GM21619 (cell line): ENCODE measurements around the gene XYLT1.
"Not testable (repeated sequence)": the region's sequence is repeated elsewhere in the genome, so short reads cannot be mapped to it uniquely, and the experiment has no call there.

ENCODE experiments used
- ATAC-seq: cut with Tn5 transposase; IDR thresholded peaks from one replicate; pipeline ENCODE4 v1.9.1; 2021; ENCODE audit not compliant: unreplicated experiment

XYLT1 gene

DNA sequence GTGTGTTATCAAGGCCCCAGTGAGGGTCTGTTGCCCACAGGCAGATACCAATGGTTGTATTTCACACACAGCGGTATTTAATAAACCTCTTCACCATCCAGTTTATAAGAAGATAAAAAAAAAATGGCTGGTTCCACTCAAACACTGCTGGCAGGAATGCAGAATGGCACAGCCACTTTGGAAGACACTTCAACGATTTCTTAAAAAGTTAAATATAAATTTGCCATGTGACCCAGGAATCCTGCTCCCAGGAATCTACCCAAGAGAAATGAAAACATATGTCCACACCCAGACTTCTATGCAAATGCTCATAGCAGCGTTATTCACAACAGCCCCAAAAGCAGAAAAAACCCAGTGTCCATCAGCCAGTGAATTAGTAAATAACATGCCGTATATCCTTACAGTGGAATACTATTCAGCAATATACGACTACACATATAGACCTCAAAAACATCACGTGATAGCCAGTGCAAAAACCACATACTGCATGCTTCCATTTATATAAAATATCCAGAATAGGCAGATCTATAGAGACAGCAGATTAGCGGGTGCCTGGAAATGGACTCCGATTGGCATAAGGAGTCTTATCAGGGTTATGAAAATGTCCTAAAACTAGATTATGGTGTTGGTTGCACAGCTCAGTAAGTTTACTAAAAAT is 38.7 kb downstream of the XYLT1 start:
- ATAC-seq: no peak

GRCh38 chr16:17431012-17431411 is 39.7 kb downstream of the XYLT1 start:
- no peak for ATAC-seq

GRCh38 chr16:17426451-17426850 is 44.3 kb downstream of the XYLT1 start:
- no peak for ATAC-seq

DNA sequence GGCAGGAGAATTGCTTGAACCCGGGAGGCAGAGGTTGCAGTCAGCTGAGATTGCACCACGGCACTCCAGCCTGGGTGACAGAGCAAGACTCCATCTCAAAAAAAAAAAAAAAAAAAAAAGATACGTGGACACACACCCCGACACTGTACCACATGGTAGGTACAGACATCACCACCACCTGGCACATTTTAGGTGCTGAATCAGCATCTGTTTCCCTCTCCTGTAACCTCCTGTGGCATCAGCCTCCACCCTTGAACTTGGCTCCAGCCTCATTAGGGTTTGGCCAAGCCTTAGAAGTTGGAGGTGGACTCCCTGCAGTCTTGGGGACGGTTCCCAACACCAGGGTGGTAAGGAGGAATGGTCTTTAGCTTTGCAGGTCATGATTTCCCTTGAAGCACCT is 46.0 kb downstream of the XYLT1 start:
- no peak for ATAC-seq

GRCh38 chr16:17423221-17423620 is 47.5 kb downstream of the XYLT1 start:
- ATAC-seq: no peak

DNA sequence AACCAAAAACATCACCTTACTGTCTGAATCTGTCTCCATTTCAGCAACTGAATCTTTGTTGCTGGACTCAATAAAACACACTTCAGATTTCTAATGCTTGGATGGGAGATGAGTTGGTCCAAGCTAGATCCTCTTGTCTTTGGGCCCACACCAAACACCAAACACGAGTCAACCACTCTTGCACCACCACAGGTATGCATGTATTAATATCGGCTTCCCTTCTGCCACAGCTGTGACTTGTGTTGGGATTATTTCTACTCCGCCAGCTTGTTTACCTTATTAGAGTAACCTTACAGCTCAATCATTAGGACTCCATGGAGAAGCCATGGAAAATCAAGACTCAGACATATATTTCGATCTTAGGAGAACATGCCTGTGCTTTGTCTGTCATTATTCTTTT is 49.9 kb downstream of the XYLT1 start:
- ATAC-seq: no peak

- ATAC-seq: no peak
Measured at GRCh38 chr16:17419266-17419665, 51.5 kb downstream of the XYLT1 start.

- no peak for ATAC-seq
Measured at GRCh38 chr16:17417740-17418139, 53.0 kb downstream of the XYLT1 start.

GRCh38 chr16:17416461-17417311 is 54.1 kb downstream of the XYLT1 start:
- ATAC-seq: peak; percentile 95

GRCh38 chr16:17414916-17415315 is 55.8 kb downstream of the XYLT1 start:
- no peak for ATAC-seq

- ATAC-seq: peak; percentile 31
Measured at GRCh38 chr16:17414421-17414820, 56.3 kb downstream of the XYLT1 start.

DNA sequence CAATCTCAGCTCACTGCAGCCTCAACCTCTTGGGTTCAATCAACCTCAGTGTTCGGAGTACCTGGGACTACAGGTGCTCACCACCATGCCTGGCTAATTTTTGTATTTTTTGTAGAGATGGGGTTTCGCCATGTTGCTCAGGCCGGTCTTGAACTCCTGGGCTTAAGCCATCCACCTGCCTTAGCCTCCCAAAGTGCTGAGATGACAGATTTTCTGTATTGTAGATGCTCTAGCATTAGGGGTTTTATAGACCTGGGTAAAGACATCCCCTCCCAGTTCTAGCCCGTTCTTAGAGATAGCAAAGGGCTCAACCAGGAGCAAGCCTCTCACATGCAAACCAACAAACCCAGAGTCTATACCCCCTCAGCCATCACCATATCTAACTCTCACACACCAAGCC is 57.3 kb downstream of the XYLT1 start:
- no peak for ATAC-seq

DNA sequence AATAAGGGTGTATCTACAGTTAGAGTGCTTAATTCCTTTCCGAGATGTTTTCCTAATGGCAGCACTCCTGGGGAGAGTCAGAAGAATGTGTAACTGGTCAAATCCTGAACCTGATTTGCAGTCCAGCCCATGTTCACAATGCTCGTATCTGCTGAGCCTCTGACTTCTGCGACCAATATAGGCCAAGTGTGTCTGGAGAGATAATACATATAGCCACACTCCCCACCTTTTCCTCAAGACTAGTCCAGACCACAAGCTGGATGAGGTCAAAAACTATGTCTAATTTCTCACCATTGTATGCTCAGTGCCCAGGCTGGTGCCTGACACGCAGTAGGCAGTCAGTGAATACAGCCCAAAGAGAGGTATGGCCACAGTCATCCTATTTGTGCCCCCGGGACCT is 58.0 kb downstream of the XYLT1 start:
- no peak for ATAC-seq

GRCh38 chr16:17412221-17412620 is 58.5 kb downstream of the XYLT1 start:
- ATAC-seq: no peak

GRCh38 chr16:17411263-17411662 is 59.5 kb downstream of the XYLT1 start:
- ATAC-seq: no peak

GRCh38 chr16:17410316-17410715 is 60.4 kb downstream of the XYLT1 start:
- not testable (repeated sequence) for ATAC-seq

GRCh38 chr16:17409894-17410293 is 60.9 kb downstream of the XYLT1 start:
- ATAC-seq: no peak

- ATAC-seq: peak; percentile 81
Measured at GRCh38 chr16:17408955-17409441, 61.8 kb downstream of the XYLT1 start.

DNA sequence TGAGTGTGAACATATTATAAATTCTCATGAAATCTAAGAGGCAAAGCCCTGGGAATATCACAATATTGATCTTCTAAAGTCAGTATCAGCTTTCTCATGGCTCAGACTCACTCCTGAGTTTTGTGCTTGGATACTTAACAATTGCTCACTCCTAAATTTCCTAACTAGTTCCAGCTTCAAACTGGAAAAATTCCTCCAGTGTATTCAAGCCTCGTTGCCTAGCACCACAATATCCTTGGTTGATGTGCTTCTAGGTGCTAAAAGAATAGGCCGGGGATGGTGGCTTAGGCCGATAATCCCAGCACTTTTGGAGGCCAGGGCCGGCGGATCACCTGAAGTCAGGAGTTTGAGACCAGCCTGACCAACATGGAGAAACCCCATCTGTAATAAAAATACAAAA is 62.5 kb downstream of the XYLT1 start:
- no peak for ATAC-seq

- no peak for ATAC-seq
Measured at GRCh38 chr16:17407321-17407720, 63.4 kb downstream of the XYLT1 start.

DNA sequence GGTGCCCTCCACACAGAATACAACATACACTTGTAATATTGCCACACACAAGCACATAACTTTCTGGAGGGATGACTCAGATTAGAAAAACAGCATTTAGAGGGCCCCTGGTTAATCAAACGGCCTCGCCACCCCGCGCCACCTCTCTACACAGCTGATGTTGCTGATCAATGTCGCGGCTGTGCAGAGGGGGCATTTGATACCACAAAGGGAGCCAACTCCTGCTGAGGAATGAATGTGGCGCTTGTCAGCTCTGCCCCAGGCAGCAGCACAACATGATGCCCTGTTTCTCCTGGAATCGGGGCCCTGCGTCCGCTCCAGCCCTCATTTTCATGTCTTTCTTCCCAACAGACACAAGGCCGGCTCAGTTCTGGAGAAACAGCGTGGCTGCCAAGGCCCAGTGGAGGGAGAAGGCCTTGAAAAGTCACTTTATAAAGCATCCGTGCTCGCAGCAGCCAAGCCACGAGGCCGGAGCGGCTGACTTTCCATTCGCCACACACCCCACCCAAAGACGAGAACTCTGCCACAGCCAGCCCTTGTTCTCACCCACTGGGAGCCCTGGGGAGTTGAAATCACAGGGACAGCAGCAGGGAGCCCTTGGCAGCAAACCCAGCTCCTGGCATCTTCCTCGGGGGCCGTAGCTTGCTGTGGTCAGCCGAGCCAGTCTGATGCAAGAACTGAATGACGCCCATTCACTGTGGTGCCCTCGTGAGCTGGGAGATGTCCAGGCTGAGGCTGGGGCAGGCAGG is 65.6 kb downstream of the XYLT1 start:
- ATAC-seq: no peak
